ENCODE measurements around the gene APOA5.

DNA sequence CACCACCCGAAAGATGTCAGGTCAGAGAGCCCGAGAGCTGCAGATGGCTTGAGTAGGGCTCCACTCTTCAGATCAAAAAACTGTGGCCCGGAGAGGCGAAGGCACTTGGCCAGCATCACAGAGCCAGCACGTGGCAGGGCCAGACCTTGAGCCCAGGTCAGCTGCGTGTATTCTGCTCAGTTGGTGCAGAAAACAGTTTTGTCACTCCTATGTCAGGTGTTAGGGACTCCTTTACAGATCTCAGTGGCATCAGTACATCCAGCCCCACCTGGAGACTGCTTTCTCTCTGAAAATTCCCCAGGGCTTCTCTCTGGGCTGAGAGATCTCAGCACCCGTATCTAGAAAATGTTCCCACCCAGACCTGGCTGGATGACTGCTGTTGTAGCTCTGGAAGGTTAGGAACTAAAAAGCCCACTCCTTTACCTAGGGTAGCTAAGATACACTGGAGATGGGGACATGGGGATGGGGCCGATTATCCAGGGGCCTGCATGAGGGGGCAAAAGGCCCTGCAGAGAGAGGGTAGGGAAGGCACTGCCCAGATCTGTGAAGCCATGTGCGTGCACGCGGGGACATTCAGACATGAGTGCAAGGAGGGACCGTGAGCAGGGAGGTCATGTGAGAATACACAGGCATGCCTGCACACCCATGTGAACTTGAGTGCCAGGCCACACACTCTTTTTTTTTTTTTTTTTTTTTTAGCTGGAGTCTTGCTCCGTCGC lies 42.3 kb upstream of the APOA5 start:
- TF ChIP-seq, protein P1, sequence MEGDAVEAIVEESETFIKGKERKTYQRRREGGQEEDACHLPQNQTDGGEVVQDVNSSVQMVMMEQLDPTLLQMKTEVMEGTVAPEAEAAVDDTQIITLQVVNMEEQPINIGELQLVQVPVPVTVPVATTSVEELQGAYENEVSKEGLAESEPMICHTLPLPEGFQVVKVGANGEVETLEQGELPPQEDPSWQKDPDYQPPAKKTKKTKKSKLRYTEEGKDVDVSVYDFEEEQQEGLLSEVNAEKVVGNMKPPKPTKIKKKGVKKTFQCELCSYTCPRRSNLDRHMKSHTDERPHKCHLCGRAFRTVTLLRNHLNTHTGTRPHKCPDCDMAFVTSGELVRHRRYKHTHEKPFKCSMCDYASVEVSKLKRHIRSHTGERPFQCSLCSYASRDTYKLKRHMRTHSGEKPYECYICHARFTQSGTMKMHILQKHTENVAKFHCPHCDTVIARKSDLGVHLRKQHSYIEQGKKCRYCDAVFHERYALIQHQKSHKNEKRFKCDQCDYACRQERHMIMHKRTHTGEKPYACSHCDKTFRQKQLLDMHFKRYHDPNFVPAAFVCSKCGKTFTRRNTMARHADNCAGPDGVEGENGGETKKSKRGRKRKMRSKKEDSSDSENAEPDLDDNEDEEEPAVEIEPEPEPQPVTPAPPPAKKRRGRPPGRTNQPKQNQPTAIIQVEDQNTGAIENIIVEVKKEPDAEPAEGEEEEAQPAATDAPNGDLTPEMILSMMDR (IDR thresholded peaks at IDR 0.05), result no peak
- TF ChIP-seq EZH2 (IDR thresholded peaks at IDR 0.05), result no peak

Data from neural progenitor cell (in vitro differentiated cells).